H1 (cell line): Measurements from ENCODE around the gene HSPA4L. TPM values are rescaled to one million over a fixed set of nuclear protein-coding genes. Genes with fewer than 3 reads are reported as not detected.

Source experiments
- CTCF ChIA-PET: fragments of 300-600 bp; sonication (Branson Sonifier 250); formaldehyde crosslinking; loops from one replicate; lab custom pipeline; 2021; ENCODE audit not compliant: partially characterized antibody; lab: Charles Lee
- POLR2A ChIA-PET: fragments of 300-600 bp; sonication (Branson Sonifier 250); formaldehyde crosslinking; loops from one replicate; lab custom pipeline; 2021; ENCODE audit warnings: inconsistent platforms; ENCODE audit not compliant: partially characterized antibody; lab: Charles Lee
- DNase-seq, 2 experiments: peaks; one replicate each; pipeline versions ENCODE4 v3.0.0 to v3.0.0-alpha.2; 2010 to 2022; ENCODE audit warnings: low spot score in 2 of 2, low read depth in 1 of 2, mixed read lengths in 1 of 2
- FAIRE-seq: peaks from 2 replicates; lab custom pipeline; 2011; peaks lifted over from hg19 to GRCh38; lab: Jason Lieb, UNC
- H2AFZ ChIP-seq: 2 replicates; pipeline ENCODE4 v1.8.1; 2012; ENCODE audit warnings: low read length, inconsistent platforms
- H2AK5ac ChIP-seq: 2 replicates; pipeline ENCODE4 v1.6.1; 2013; ENCODE audit warnings: low read depth, low read length
- H2BK120ac ChIP-seq: replicated peaks from 2 replicates; pipeline ENCODE3; 2013; ENCODE audit warnings: low read depth, low read length, inconsistent platforms
- H2BK12ac ChIP-seq: 2 replicates; pipeline ENCODE4 v1.6.1; 2013; ENCODE audit warnings: low read depth, low read length
- H2BK15ac ChIP-seq: 2 replicates; pipeline ENCODE4 v1.6.1; 2013; ENCODE audit warnings: low read length
- H2BK20ac ChIP-seq: 2 replicates; pipeline ENCODE4 v1.6.1; 2013; ENCODE audit warnings: low read length
- H2BK5ac ChIP-seq: 2 replicates; pipeline ENCODE4 v1.6.1; 2013; ENCODE audit warnings: low read depth, low read length
- H3K14ac ChIP-seq: 2 replicates; pipeline ENCODE4 v1.6.1; 2013; ENCODE audit warnings: inconsistent platforms; ENCODE audit not compliant: insufficient read length
- H3K18ac ChIP-seq: 2 replicates; pipeline ENCODE4 v1.6.1; 2013; ENCODE audit warnings: low read length; ENCODE audit errors: extremely low read depth
- H3K23ac ChIP-seq: 2 replicates; pipeline ENCODE4 v1.6.1; 2013; ENCODE audit warnings: inconsistent platforms; ENCODE audit not compliant: insufficient read length
- H3K23me2 ChIP-seq: 2 replicates; pipeline ENCODE4 v1.6.1; 2013; ENCODE audit warnings: low read depth, low read length
- H3K27ac ChIP-seq: 2 replicates; pipeline ENCODE4 v1.6.1; 2011; ENCODE audit warnings: low read depth, low read length, inconsistent platforms
- H3K27me3 ChIP-seq, 4 experiments: replicated peaks in 1 of 4; 1 replicate in 1 of 4; 2 replicates in 3 of 4; pipeline versions ENCODE4 v1.6.1 to v1.8.1; 2011 to 2013; ENCODE audit warnings: low read length in 3 of 4, mild to moderate bottlenecking in 3 of 4, inconsistent platforms in 2 of 4, mixed read lengths in 2 of 4, moderate library complexity in 1 of 4; ENCODE audit not compliant: control insufficient read depth in 3 of 4, insufficient read depth in 3 of 4; ENCODE audit errors: extremely low read depth in 1 of 4
- H3K36me3 ChIP-seq, 4 experiments: 2 replicates each; pipeline versions ENCODE4 v1.6.1 to v1.8.1; 2011 to 2013; ENCODE audit warnings: mild to moderate bottlenecking in 4 of 4, low read length in 3 of 4, moderate library complexity in 2 of 4, control low read depth in 1 of 4, inconsistent platforms in 1 of 4; ENCODE audit not compliant: insufficient read depth in 4 of 4, control insufficient read depth in 2 of 4
- H3K4ac ChIP-seq: replicated peaks from 2 replicates; pipeline ENCODE3; 2013; ENCODE audit warnings: low read length, low read depth, mixed read lengths, inconsistent platforms; ENCODE audit not compliant: insufficient read length
- H3K4me1 ChIP-seq, 4 experiments: replicated peaks in 1 of 4; 1 replicate in 1 of 4; 2 replicates in 3 of 4; pipeline versions ENCODE4 v1.6.1 to v1.8.1; 2011 to 2013; ENCODE audit warnings: low read length in 3 of 4, inconsistent platforms in 2 of 4, mixed read lengths in 1 of 4; ENCODE audit not compliant: insufficient read depth in 4 of 4, control insufficient read depth in 3 of 4
- H3K4me2 ChIP-seq, 2 experiments: 2 replicates each; pipeline versions ENCODE4 v1.6.1 to v1.8.1; 2011 to 2013; ENCODE audit warnings: low read depth in 2 of 2, low read length in 2 of 2, control low read depth in 1 of 2, inconsistent platforms in 1 of 2, mild to moderate bottlenecking in 1 of 2; ENCODE audit not compliant: insufficient read depth in 1 of 2
- H3K4me3 ChIP-seq, 4 experiments: fragments of 200-600, 300-600 bp in 1 of 4; sonication (generic), shearing (Covaris generic), sonication (Bioruptor Twin) in 1 of 4; 2 replicates each; pipeline versions ENCODE4 v1.5.1 to v1.8.1; 2011 to 2016; ENCODE audit warnings: low read length in 4 of 4, low read depth in 3 of 4, control low read depth in 2 of 4, inconsistent platforms in 2 of 4, mild to moderate bottlenecking in 2 of 4, mixed read lengths in 1 of 4, moderate library complexity in 1 of 4; ENCODE audit not compliant: insufficient read depth in 2 of 4; ENCODE audit errors: extremely low read depth in 1 of 4
- H3K56ac ChIP-seq: replicated peaks from 2 replicates; pipeline ENCODE3; 2013; ENCODE audit warnings: low read depth, mild to moderate bottlenecking, mixed read lengths, low read length, inconsistent platforms; ENCODE audit not compliant: insufficient read length
- H3K79me1 ChIP-seq: 2 replicates; pipeline ENCODE4 v1.6.1; 2013; ENCODE audit warnings: low read depth, low read length, control low read depth
- H3K79me2 ChIP-seq, 2 experiments: 2 replicates each; pipeline versions ENCODE4 v1.6.1 to v1.8.1; 2012 to 2013; ENCODE audit warnings: low read length in 2 of 2, mild to moderate bottlenecking in 2 of 2, inconsistent platforms in 1 of 2; ENCODE audit not compliant: insufficient read depth in 2 of 2, control insufficient read depth in 1 of 2
- H3K9ac ChIP-seq, 4 experiments: replicated peaks in 1 of 4; 1 replicate in 1 of 4; 2 replicates in 3 of 4; pipeline versions ENCODE4 v1.6.1 to v1.8.1; 2011 to 2013; ENCODE audit warnings: low read depth in 3 of 4, low read length in 3 of 4, control low read depth in 2 of 4, mild to moderate bottlenecking in 2 of 4, moderate library complexity in 2 of 4, inconsistent platforms in 1 of 4; ENCODE audit errors: extremely low read depth in 1 of 4
- H3K9me3 ChIP-seq, 2 experiments: 2 replicates each; pipeline versions ENCODE4 v1.6.1 to v1.8.1; 2012 to 2013; ENCODE audit warnings: mild to moderate bottlenecking in 2 of 2, moderate library complexity in 2 of 2, control low read depth in 1 of 2, inconsistent platforms in 1 of 2, low read depth in 1 of 2, low read length in 1 of 2, mixed read lengths in 1 of 2; ENCODE audit not compliant: insufficient read depth in 2 of 2
- H4K20me1 ChIP-seq, 2 experiments: replicated peaks in 1 of 2; 2 replicates each; pipeline versions ENCODE3 to v1.8.1; 2011 to 2013; ENCODE audit warnings: inconsistent platforms in 2 of 2, low read length in 2 of 2, mild to moderate bottlenecking in 1 of 2; ENCODE audit not compliant: insufficient read depth in 2 of 2, control insufficient read depth in 1 of 2
- H4K5ac ChIP-seq: 2 replicates; pipeline ENCODE4 v1.6.1; 2013; ENCODE audit warnings: low read length, low read depth, mixed read lengths, inconsistent platforms; ENCODE audit not compliant: insufficient read length
- H4K8ac ChIP-seq: 2 replicates; pipeline ENCODE4 v1.8.0; 2013; ENCODE audit warnings: mild to moderate bottlenecking, moderate library complexity, low read length, inconsistent platforms; ENCODE audit not compliant: insufficient read depth; ENCODE audit errors: extremely low read depth
- H4K91ac ChIP-seq: replicated peaks from 2 replicates; pipeline ENCODE3; 2013; ENCODE audit warnings: low read length, mixed read lengths, inconsistent platforms; ENCODE audit not compliant: insufficient read length
- ATF3 ChIP-seq: IDR thresholded peaks from 2 replicates; pipeline ENCODE4 v1.6.1; 2011; ENCODE audit warnings: low read depth, mild to moderate bottlenecking, low read length; ENCODE audit not compliant: insufficient read depth
- EZH2 ChIP-seq: fragments of 200-600 bp; sonication (generic); IDR thresholded peaks from 2 replicates; pipeline ENCODE4 v1.7.1; 2012; ENCODE audit warnings: low read depth, mild to moderate bottlenecking, moderate library complexity, low read length, inconsistent platforms; ENCODE audit not compliant: severe bottlenecking
- HDAC6 ChIP-seq: IDR thresholded peaks from one replicate; pipeline ENCODE4 v1.7.1; 2012; ENCODE audit warnings: low read depth, mild to moderate bottlenecking, inconsistent platforms, low read length, moderate library complexity
- KDM1A ChIP-seq: fragments of 200-600, 300-600 bp; sonication (generic); IDR thresholded peaks from 2 replicates; pipeline ENCODE4 v1.7.1; 2016; ENCODE audit warnings: mild to moderate bottlenecking, low read length, borderline replicate concordance
- KDM5A ChIP-seq: fragments of 200-600 bp; IDR thresholded peaks from 2 replicates; pipeline ENCODE4 v1.7.1; 2012; ENCODE audit warnings: mild to moderate bottlenecking, low read length, inconsistent platforms, mixed read lengths
- RAD21 ChIP-seq, 2 experiments: IDR thresholded peaks in 1 of 2; conservative IDR thresholded peaks in 1 of 2; 2 replicates each; pipeline ENCODE4 v1.6.1; 2011; ENCODE audit warnings: low read depth in 2 of 2, low read length in 2 of 2, improper control_type of control experiment in 1 of 2, inconsistent platforms in 1 of 2, mild to moderate bottlenecking in 1 of 2, moderate library complexity in 1 of 2
- SIN3A ChIP-seq, 2 experiments: IDR thresholded peaks in 1 of 2; conservative IDR thresholded peaks in 1 of 2; 2 replicates each; pipeline ENCODE4 v1.6.1; 2011 to 2012; ENCODE audit warnings: low read length in 2 of 2, improper control_type of control experiment in 1 of 2, low read depth in 1 of 2, mild to moderate bottlenecking in 1 of 2
- SP2 ChIP-seq: IDR thresholded peaks from 2 replicates; pipeline ENCODE4 v1.6.1; 2012; ENCODE audit warnings: mild to moderate bottlenecking, low read length, inconsistent platforms
- TBP ChIP-seq: IDR thresholded peaks from 2 replicates; pipeline ENCODE4 v1.6.1; 2011; ENCODE audit warnings: low read depth, low read length, improper control_type of control experiment
- WGBS, 2 experiments: shearing (Covaris generic) in 1 of 2; methylation state at CpG; one replicate each; pipeline versions ENCODE4 v1.1.6 to v1.1.7; 2013 to 2015; ENCODE audit warnings: low lambda C conversion rate in 2 of 2, mixed read lengths in 2 of 2, inconsistent platforms in 1 of 2, low coverage in 1 of 2, missing lambda C conversion rate in 1 of 2; ENCODE audit not compliant: insufficient replicate concordance in 2 of 2, insufficient coverage in 1 of 2, insufficient read length in 1 of 2; ENCODE audit errors: extremely low coverage in 1 of 2, missing lambda C conversion rate in 1 of 2; 5-methylcytosine and 5-hydroxymethylcytosine counted together
- polyA plus RNA-seq, 7 experiments: library from polyadenylated mRNA; depleted of rRNA in 3 of 7; stranded (reverse) in 5 of 7; unstranded in 2 of 7; fragments of >200 nt in 5 of 7; fragments of 200-250 nt in 2 of 7; gene quantifications; 1 replicate in 5 of 7; 2 replicates in 1 of 7; 4 replicates in 1 of 7; pipeline versions ENCODE4 v1.2.1 to v1.2.3, GENCODE V29; 2011 to 2013; ENCODE audit warnings: missing spikeins in 2 of 7, mixed read lengths in 2 of 7
- total RNA-seq: library from RNA; stranded (reverse); fragmentation: NEBNext Ultra II Directional; extraction: Animal tissue kit (Norgen Biotek cat#: 25700); gene quantifications from 2 replicates; pipeline ENCODE4 v1.2.1, GENCODE V29; 2021

Gene HSPA4L
- total and polyA plus RNA-seq, 2 of the 8 experiments (the other 6 are each of a cell fraction or from before 2014, with no cell fraction given): 0.65 to 4.7 TPM

DNA sequence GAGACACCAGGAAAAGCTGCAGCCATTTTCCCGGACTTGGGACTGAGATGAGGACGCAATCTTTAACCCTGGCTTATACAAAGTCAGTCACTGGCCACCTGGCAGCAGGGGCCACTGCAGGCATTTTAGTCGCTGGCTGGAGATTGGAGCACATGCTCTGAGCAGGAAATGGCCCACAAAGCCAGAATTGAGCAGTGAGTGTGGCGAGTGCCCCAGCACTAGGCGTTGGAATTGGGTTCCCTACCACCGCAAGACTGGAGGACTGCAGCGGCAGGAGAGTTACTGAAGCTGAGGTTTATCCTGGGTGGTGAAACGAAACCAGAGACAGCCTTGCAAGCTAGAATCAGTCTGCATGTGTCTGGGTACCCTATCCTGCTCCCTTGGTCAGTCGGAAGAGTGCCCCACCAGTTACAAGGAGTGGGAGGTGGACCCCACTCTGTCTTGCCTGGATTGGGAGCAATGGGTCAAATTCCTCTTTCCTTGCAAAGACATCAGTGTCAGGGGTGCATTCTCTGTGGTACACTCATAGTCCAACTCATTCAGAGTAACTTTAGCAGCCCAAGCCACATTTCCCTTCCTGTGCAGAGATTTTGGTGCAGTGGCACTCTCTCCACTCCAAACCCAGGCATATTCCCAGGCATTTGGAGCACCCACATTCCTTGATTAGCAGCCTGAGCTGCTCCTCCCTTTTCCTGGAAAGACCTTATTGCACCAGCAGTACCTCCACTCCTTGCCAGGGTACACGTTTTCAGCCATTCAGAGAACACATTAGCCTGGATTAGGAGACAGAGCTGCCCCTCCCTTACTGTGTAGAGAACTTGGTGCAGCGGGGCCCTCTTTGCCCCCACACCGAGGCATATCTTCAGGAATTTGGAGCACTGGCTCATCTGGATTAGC lies 61.8 kb downstream of the HSPA4L start:
- POLR2A ChIA-PET: interaction anchor here (1.4 to 1.6 kb wide), 2 partner anchors 9 to 32 kb away, joined by 3 to 6 read pairs; no protein-coding TSS in a partner anchor
- H2AFZ ChIP-seq: 0 out of 2 replicates have a peak overlapping the region, but pooled peaks have one; percentile 10
- no peaks in the 10 kb centered on the region for H3K23me2 ChIP-seq
- H3K23ac ChIP-seq: no peak overlapping the region
- no peak overlapping the region for H3K4me2 ChIP-seq
- no peak overlapping the region for H2BK20ac ChIP-seq
- 0 out of 2 replicates have a peak overlapping the region, but pooled peaks have one; percentile 11 for H2BK15ac ChIP-seq
- H3K9ac ChIP-seq: no peak overlapping the region
- H2BK12ac ChIP-seq: peak overlapping the region; percentile 19; the same call in 1 of the 2 replicates
- no peak overlapping the region for H3K14ac ChIP-seq
- no peak overlapping the region for H3K18ac ChIP-seq
- H4K20me1 ChIP-seq: no peaks in the 10 kb centered on the region
- no peak overlapping the region for H4K91ac ChIP-seq
- no peak overlapping the region for H2AK5ac ChIP-seq
- no peak for DNase-seq
- H3K4me3 ChIP-seq: no peak overlapping the region
- no peaks in the 10 kb centered on the region for H3K36me3 ChIP-seq
- no peak overlapping the region for H2BK5ac ChIP-seq
- no peak overlapping the region for H3K4ac ChIP-seq
- no peaks in the 10 kb centered on the region for H3K27me3 ChIP-seq
- no peak overlapping the region for H2BK120ac ChIP-seq
- no peak overlapping the region for H3K27ac ChIP-seq
- peaks cover 0 to 8% (median 0%) of the 10 kb centered on the region in 4 experiments; a peak in 2 of 7 replicates for H3K4me1 ChIP-seq
- no peak overlapping the region for H4K5ac ChIP-seq
- FAIRE-seq: no peak
- H3K9me3 ChIP-seq: no peaks in the 10 kb centered on the region
- CTCF ChIA-PET: interaction anchor here (1.3 kb wide), 1 partner anchor 17 kb away, joined by 4 read pairs; no protein-coding TSS in a partner anchor
- peak overlapping the region; percentile 65; the same call in 1 of the 2 replicates for H4K8ac ChIP-seq
- H3K56ac ChIP-seq: no peak overlapping the region
- 91% methylated on average over 12 of the region's 12 CpGs; no CpG with 5 or more reads in 1 of the 2 experiments for WGBS, 2 experiments
- H3K79me2 ChIP-seq: 0 out of 4 replicates have a peak, but pooled peaks cover 0 to 2% of the 10 kb centered on the region in 2 experiments
- no peaks in the 10 kb centered on the region for H3K79me1 ChIP-seq
- no peak for TF ChIP-seq SP2
- no peak for TF ChIP-seq KDM1A
- TF ChIP-seq HDAC6: no peak
- no peak for TF ChIP-seq TBP
- TF ChIP-seq RAD21 (IDR thresholded peaks at IDR 0.05 in 1 of 2, conservative IDR thresholded peaks at IDR 0.05 in 1 of 2; ENCODE audit: low read depth in 2 of 2, low read length in 2 of 2): peak in 1 of 2 experiments; percentile 32; a peak in 2 of 4 replicates
- TF ChIP-seq ATF3: no peak
- no peak for TF ChIP-seq KDM5A
- TF ChIP-seq EZH2: no peak
- no peak for TF ChIP-seq SIN3A (conservative IDR thresholded peaks at IDR 0.05 in 1 of 2, IDR thresholded peaks at IDR 0.05 in 1 of 2; ENCODE audit: low read depth in 1 of 2, low read length in 2 of 2)
